RWPE1 (cell line): ENCODE results near the gene PRRX2.

Source experiments
- CTCF ChIA-PET: fragments of 350-600 bp; sonication (Branson Sonifier 250); formaldehyde crosslinking; extraction: SDS; loops from one replicate; lab custom pipeline; 2021; lab: Yijun Ruan, JAX
- POLR2A ChIA-PET: fragments of 400-600 bp; formaldehyde crosslinking; extraction: SDS; loops from one replicate; lab custom pipeline; 2020; ENCODE audit warnings: antibody characterized with exemption; ENCODE audit not compliant: low non-redundant PET; lab: Yijun Ruan, JAX
- DNase-seq: peaks from one replicate; pipeline ENCODE4 v3.0.0; 2012; ENCODE audit warnings: low spot score
- H3K27ac ChIP-seq: fragments of 450-650 bp; 2 replicates; pipeline ENCODE4 v1.5.1; 2017
- TF ChIP-seq, protein P1 (sequence below): fragments of 450-650 bp; conservative IDR thresholded peaks from 2 replicates; pipeline ENCODE4 v1.5.1; 2017; ENCODE audit warnings: low read depth, mild to moderate bottlenecking

PRRX2 gene

DNA sequence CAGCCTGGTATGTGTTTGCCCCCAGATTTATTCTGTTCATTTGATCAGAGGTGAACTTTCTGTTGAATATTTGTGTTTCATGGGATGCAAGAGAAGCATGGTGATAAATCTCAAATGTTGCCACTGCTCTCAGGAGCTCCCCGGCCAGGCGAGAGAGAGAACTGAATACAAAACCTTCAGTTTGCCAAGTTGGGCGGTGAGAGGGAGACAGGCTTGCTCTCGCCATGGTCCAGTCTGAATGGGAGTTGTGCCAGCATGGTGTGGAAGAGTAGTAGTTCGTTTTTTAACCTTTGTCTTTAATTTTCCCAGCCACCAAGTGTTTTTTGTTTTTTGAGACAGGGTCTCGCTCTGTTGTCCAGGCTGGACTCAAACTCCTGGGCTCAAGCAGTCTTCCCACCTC, 36.7 kb upstream of the PRRX2 start:
- CTCF ChIA-PET: interaction anchor here (0.6 to 2.4 kb wide), 5 partner anchors 16 to 490 kb away, joined by 3 to 12 read pairs (median 3); no protein-coding TSS in a partner anchor
- TF ChIP-seq, protein P1, sequence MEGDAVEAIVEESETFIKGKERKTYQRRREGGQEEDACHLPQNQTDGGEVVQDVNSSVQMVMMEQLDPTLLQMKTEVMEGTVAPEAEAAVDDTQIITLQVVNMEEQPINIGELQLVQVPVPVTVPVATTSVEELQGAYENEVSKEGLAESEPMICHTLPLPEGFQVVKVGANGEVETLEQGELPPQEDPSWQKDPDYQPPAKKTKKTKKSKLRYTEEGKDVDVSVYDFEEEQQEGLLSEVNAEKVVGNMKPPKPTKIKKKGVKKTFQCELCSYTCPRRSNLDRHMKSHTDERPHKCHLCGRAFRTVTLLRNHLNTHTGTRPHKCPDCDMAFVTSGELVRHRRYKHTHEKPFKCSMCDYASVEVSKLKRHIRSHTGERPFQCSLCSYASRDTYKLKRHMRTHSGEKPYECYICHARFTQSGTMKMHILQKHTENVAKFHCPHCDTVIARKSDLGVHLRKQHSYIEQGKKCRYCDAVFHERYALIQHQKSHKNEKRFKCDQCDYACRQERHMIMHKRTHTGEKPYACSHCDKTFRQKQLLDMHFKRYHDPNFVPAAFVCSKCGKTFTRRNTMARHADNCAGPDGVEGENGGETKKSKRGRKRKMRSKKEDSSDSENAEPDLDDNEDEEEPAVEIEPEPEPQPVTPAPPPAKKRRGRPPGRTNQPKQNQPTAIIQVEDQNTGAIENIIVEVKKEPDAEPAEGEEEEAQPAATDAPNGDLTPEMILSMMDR: no peak
- peak overlapping the region; percentile 11 for H3K27ac ChIP-seq
- POLR2A ChIA-PET: interaction anchor here (0.6 kb wide), 1 partner anchor 505 kb away, joined by 4 read pairs; no protein-coding TSS in a partner anchor
- DNase-seq: no peak

DNA sequence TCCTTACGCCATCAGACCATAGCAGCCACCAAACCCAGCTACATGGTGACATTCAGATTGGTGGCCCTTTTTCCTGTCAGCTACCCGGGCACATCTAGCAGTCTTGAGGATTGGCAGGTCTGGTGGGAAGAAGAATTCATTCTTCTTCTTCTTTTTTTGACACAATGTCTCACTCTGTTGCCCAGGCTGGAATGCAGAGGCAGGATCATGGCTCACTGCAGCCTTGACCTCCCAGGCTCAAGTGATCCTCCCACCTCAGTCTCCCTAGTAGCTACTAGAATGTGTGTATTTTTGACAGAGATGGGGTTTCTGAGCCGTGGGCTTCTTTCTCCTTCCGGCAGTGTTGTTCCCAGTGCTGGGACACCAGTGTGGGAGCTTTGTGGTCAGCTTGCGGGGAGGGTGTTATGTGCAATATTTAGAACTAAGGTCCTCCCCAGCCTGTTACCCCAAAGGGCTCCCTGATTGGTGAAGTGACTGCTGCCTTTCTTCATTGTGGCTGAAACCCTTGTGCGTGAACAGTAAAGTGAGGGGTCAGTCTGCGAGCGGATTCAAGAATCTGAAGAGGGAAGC, 36.1 kb upstream of the PRRX2 start:
- TF ChIP-seq, protein P1: no peak
- no peak for DNase-seq
- ChIA-PET CTCF (interaction anchor here (0.5 to 2.4 kb wide), 4 partner anchors 117 to 490 kb away, joined by 3 to 12 read pairs (median 4); no protein-coding TSS in a partner anchor), POLR2A (no interaction called here)
- H3K27ac ChIP-seq: peak overlapping the region; percentile 11

- POLR2A ChIA-PET: no interaction called here
- CTCF ChIA-PET: interaction anchor here (0.6 to 1.2 kb wide), 5 partner anchors 9 to 1559 kb away, joined by 3 to 8 read pairs (median 5); partner anchors contain the start of gene ASB6
- TF ChIP-seq, protein P1: no peak
- no peak for DNase-seq
- peak overlapping the region; percentile 82 for H3K27ac ChIP-seq
Measured at GRCh38 chr9:129630967-129631673, 34.3 kb upstream of the PRRX2 start.

- peak overlapping the region; percentile 82 for H3K27ac ChIP-seq
- DNase-seq: no peak
- CTCF ChIA-PET: interaction anchor here (0.7 to 1.2 kb wide), 3 partner anchors 10 to 1559 kb away, joined by 3 to 8 read pairs (median 4); partner anchors contain the start of gene ASB6
- POLR2A ChIA-PET: no interaction called here
- TF ChIP-seq, protein P1: no peak
Measured at GRCh38 chr9:129631674-129632129, 33.7 kb upstream of the PRRX2 start.

DNA sequence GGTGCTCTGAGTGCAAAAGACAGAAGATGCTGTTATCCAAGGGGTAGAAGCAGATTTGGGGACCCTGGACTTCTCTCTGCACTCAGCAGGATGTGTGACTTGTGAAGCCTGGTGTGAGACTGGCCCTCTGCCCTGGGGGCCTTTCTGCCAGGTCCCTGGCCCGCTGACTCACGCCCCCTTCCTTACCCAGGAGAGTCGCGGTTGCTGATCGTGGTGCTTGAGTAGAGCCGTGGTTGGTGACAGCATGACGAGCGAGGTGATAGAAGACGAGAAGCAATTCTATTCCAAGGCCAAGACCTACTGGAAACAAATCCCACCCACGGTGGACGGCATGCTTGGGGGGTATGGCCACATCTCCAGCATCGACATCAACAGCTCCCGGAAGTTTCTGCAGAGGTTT, 33.0 kb upstream of the PRRX2 start:
- peak overlapping the region; percentile 82 for H3K27ac ChIP-seq
- TF ChIP-seq, protein P1: no peak
- no peak for DNase-seq
- ChIA-PET POLR2A (no interaction called here), CTCF (no interaction called here)

GRCh38 chr9:129633207-129633606, 32.2 kb upstream of the PRRX2 start:
- ChIA-PET POLR2A (no interaction called here), CTCF (no interaction called here)
- no peak for DNase-seq
- TF ChIP-seq, protein P1: no peak
- H3K27ac ChIP-seq: peak overlapping the region; percentile 82
